Activated naive CD4-positive, alpha-beta T cell treated with anti-CD3 and anti-CD28 coated beads, Interleukin-2, amount 10 ng/mL, durations not matched to agents 7 days and 5 days (primary cell): ENCODE measurements around the gene ITPRIP.

ENCODE experiments used
- CTCF ChIA-PET: fragments of 350-600 bp; sonication (Branson Sonifier 250); formaldehyde crosslinking; loops from one replicate; lab custom pipeline; 2021; ENCODE audit warnings: antibody characterized with exemption; lab: Charles Lee
- DNase-seq: peaks from one replicate; pipeline ENCODE4 v3.0.0-alpha.2; 2020
- H3K27ac Mint-ChIP-seq: one replicate; pipeline ENCODE4 v1.8.0; 2021; ENCODE audit warnings: mild to moderate bottlenecking, moderate library complexity, mixed read lengths
- H3K27me3 Mint-ChIP-seq: one replicate; pipeline ENCODE4 v1.8.0; 2021; ENCODE audit warnings: mild to moderate bottlenecking, mixed read lengths
- H3K36me3 Mint-ChIP-seq: one replicate; pipeline ENCODE4 v1.8.0; 2021; ENCODE audit warnings: mixed read lengths
- H3K4me1 Mint-ChIP-seq: one replicate; pipeline ENCODE4 v1.8.0; 2021; ENCODE audit warnings: mixed read lengths
- H3K4me3 Mint-ChIP-seq: one replicate; pipeline ENCODE4 v1.8.0; 2021; ENCODE audit warnings: mild to moderate bottlenecking, moderate library complexity, mixed read lengths
- H3K9me3 Mint-ChIP-seq: one replicate; pipeline ENCODE4 v1.8.0; 2021; ENCODE audit warnings: mixed read lengths

Gene ITPRIP

GRCh38 chr10:104303594-104304355 lies 34.5 kb downstream of the ITPRIP start:
- Mint-ChIP-seq H3K4me3 (no peak overlapping the region), H3K27me3 (peaks cover 15% of the 10 kb centered on the region), H3K4me1 (peaks cover 67% of the 10 kb centered on the region), H3K36me3 (peaks cover 13% of the 10 kb centered on the region), H3K27ac (peak overlapping the region; percentile 1), H3K9me3 (peaks cover 5% of the 10 kb centered on the region)
- DNase-seq = no peak
- CTCF ChIA-PET = interaction anchor here (0.7 to 10.7 kb wide), 8 partner anchors 8 to 46 kb away, joined by 3 to 265 read pairs (median 20); partner anchors contain the start of gene CFAP58

GRCh38 chr10:104301907-104302690 lies 36.2 kb downstream of the ITPRIP start:
- no peak for DNase-seq
- Mint-ChIP-seq H3K27me3 (peaks cover 25% of the 10 kb centered on the region), H3K4me3 (no peak overlapping the region), H3K4me1 (peaks cover 50% of the 10 kb centered on the region), H3K9me3 (peaks cover 5% of the 10 kb centered on the region), H3K36me3 (peaks cover 7% of the 10 kb centered on the region), H3K27ac (no peak overlapping the region)
- CTCF ChIA-PET = interaction anchor here (8.1 to 10.7 kb wide), 2 partner anchors 10 to 47 kb away, joined by 65 to 265 read pairs; partner anchors contain the start of gene CFAP58

- CTCF ChIA-PET = interaction anchor here (1.5 to 4.1 kb wide), 5 partner anchors 10 to 50 kb away, joined by 7 to 38 read pairs (median 19); no protein-coding TSS in a partner anchor
- peaks cover 7% of the 10 kb centered on the region for H3K36me3 Mint-ChIP-seq
- peak; percentile 45 for DNase-seq
Observed at GRCh38 chr10:104300736-104301292, 37.5 kb downstream of the ITPRIP start.

GRCh38 chr10:104300002-104300735 lies 38.1 kb downstream of the ITPRIP start:
- H3K4me1 Mint-ChIP-seq = peaks cover 35% of the 10 kb centered on the region
- H3K27ac Mint-ChIP-seq = peak overlapping the region; percentile 65
- H3K4me3 Mint-ChIP-seq = no peak overlapping the region
- H3K36me3 Mint-ChIP-seq = peaks cover 7% of the 10 kb centered on the region
- CTCF ChIA-PET = interaction anchor here (1.3 to 4.1 kb wide), 6 partner anchors 10 to 53 kb away, joined by 6 to 38 read pairs (median 13); partner anchors contain the start of gene CFAP58
- DNase-seq = no peak
- H3K9me3 Mint-ChIP-seq = peaks cover 5% of the 10 kb centered on the region
- peaks cover 32% of the 10 kb centered on the region for H3K27me3 Mint-ChIP-seq

More at GRCh38 chr10:104300736-104301292, 37.5 kb downstream of the ITPRIP start:
- peak overlapping the region; percentile 65 for H3K27ac Mint-ChIP-seq
- H3K4me3 Mint-ChIP-seq = no peak overlapping the region
- peaks cover 29% of the 10 kb centered on the region for H3K27me3 Mint-ChIP-seq
- peaks cover 38% of the 10 kb centered on the region for H3K4me1 Mint-ChIP-seq
- peaks cover 5% of the 10 kb centered on the region for H3K9me3 Mint-ChIP-seq

- H3K27ac Mint-ChIP-seq = no peak overlapping the region
- H3K4me3 Mint-ChIP-seq = no peak overlapping the region
- peaks cover 34% of the 10 kb centered on the region for H3K27me3 Mint-ChIP-seq
- H3K9me3 Mint-ChIP-seq = peaks cover 5% of the 10 kb centered on the region
- H3K36me3 Mint-ChIP-seq = peaks cover 7% of the 10 kb centered on the region
- no peak for DNase-seq
- H3K4me1 Mint-ChIP-seq = peaks cover 29% of the 10 kb centered on the region
- CTCF ChIA-PET = interaction anchor here (0.6 to 4.1 kb wide), 7 partner anchors 9 to 54 kb away, joined by 3 to 38 read pairs (median 7); partner anchors contain the start of gene CFAP58
Observed at GRCh38 chr10:104299031-104299904, 39.0 kb downstream of the ITPRIP start.

GRCh38 chr10:104297697-104298660 lies 40.3 kb downstream of the ITPRIP start:
- H3K27me3 Mint-ChIP-seq = peaks cover 38% of the 10 kb centered on the region
- no peak for DNase-seq
- H3K4me3 Mint-ChIP-seq = no peak overlapping the region
- H3K36me3 Mint-ChIP-seq = peaks cover 3% of the 10 kb centered on the region
- no peak overlapping the region for H3K27ac Mint-ChIP-seq
- H3K9me3 Mint-ChIP-seq = peaks cover 5% of the 10 kb centered on the region
- H3K4me1 Mint-ChIP-seq = peaks cover 24% of the 10 kb centered on the region
- CTCF ChIA-PET = interaction anchor here (0.5 to 4.1 kb wide), 7 partner anchors 7 to 53 kb away, joined by 3 to 38 read pairs (median 19); no protein-coding TSS in a partner anchor

GRCh38 chr10:104296687-104297436 lies 41.4 kb downstream of the ITPRIP start:
- CTCF ChIA-PET = interaction anchor here (1.5 to 9.4 kb wide), 4 partner anchors 9 to 53 kb away, joined by 3 to 257 read pairs (median 20); partner anchors contain the start of gene CFAP58
- no peaks in the 10 kb centered on the region for H3K36me3 Mint-ChIP-seq

GRCh38 chr10:104293781-104294321 lies 44.4 kb downstream of the ITPRIP start:
- no peak for DNase-seq
- H3K9me3 Mint-ChIP-seq = no peaks in the 10 kb centered on the region
- H3K4me3 Mint-ChIP-seq = no peak overlapping the region
- peaks cover 14% of the 10 kb centered on the region for H3K4me1 Mint-ChIP-seq
- no peaks in the 10 kb centered on the region for H3K36me3 Mint-ChIP-seq
- peaks cover 51% of the 10 kb centered on the region for H3K27me3 Mint-ChIP-seq
- H3K27ac Mint-ChIP-seq = no peak overlapping the region
- CTCF ChIA-PET = interaction anchor here (1.2 to 9.4 kb wide), 10 partner anchors 11 to 56 kb away, joined by 3 to 257 read pairs (median 28); partner anchors contain the start of genes CFAP58 and ITPRIP

More at GRCh38 chr10:104296687-104297436, 41.4 kb downstream of the ITPRIP start:
- Mint-ChIP-seq H3K27ac (peak overlapping the region; percentile 38), H3K4me3 (no peak overlapping the region), H3K27me3 (peaks cover 38% of the 10 kb centered on the region), H3K4me1 (peaks cover 28% of the 10 kb centered on the region), H3K9me3 (peaks cover 1% of the 10 kb centered on the region)
- no peak for DNase-seq

GRCh38 chr10:104293011-104293410 lies 45.3 kb downstream of the ITPRIP start:
- peaks cover 49% of the 10 kb centered on the region for H3K27me3 Mint-ChIP-seq
- CTCF ChIA-PET = interaction anchor here (0.6 to 9.4 kb wide), 11 partner anchors 11 to 134 kb away, joined by 3 to 257 read pairs (median 9); partner anchors contain the start of genes CFAP58 and ITPRIP
- H3K36me3 Mint-ChIP-seq = no peaks in the 10 kb centered on the region

GRCh38 chr10:104291439-104291951 lies 46.8 kb downstream of the ITPRIP start:
- Mint-ChIP-seq H3K4me3 (no peak overlapping the region), H3K9me3 (no peaks in the 10 kb centered on the region), H3K27me3 (peaks cover 35% of the 10 kb centered on the region), H3K27ac (no peak overlapping the region), H3K36me3 (no peaks in the 10 kb centered on the region), H3K4me1 (peaks cover 14% of the 10 kb centered on the region)
- DNase-seq = peak; percentile 91
- CTCF ChIA-PET = interaction anchor here (0.5 to 9.4 kb wide), 20 partner anchors 9 to 383 kb away, joined by 3 to 257 read pairs (median 7); partner anchors contain the start of genes CFAP58 and ITPRIP

More at GRCh38 chr10:104293011-104293410, 45.3 kb downstream of the ITPRIP start:
- no peak overlapping the region for H3K27ac Mint-ChIP-seq
- H3K4me3 Mint-ChIP-seq = no peak overlapping the region
- no peaks in the 10 kb centered on the region for H3K9me3 Mint-ChIP-seq
- no peak for DNase-seq
- peaks cover 14% of the 10 kb centered on the region for H3K4me1 Mint-ChIP-seq
